Activated naive CD8-positive, alpha-beta T cell treated with anti-CD3 and anti-CD28 coated beads for 36 hours (primary cell): Measurements from ENCODE around the gene ATP11A. TPM values are rescaled to one million over a fixed set of nuclear protein-coding genes. Genes with fewer than 3 reads are reported as not detected.
A peak's percentile ranks its signal among the peaks of the same experiment; 100 is the strongest.

Experiments used
- DNase-seq: peaks from one replicate; pipeline ENCODE4 v3.0.0; 2021
- H3K27ac Mint-ChIP-seq: one replicate; pipeline ENCODE4 v1.8.0; 2022; ENCODE audit warnings: mild to moderate bottlenecking, moderate library complexity, mixed read lengths
- H3K27me3 Mint-ChIP-seq: one replicate; pipeline ENCODE4 v1.8.0; 2022; ENCODE audit warnings: mild to moderate bottlenecking, mixed read lengths
- H3K36me3 Mint-ChIP-seq: one replicate; pipeline ENCODE4 v1.8.0; 2021; ENCODE audit warnings: mild to moderate bottlenecking, mixed read lengths
- H3K4me1 Mint-ChIP-seq: one replicate; pipeline ENCODE4 v1.8.0; 2021; ENCODE audit warnings: mixed read lengths
- H3K4me3 Mint-ChIP-seq: one replicate; pipeline ENCODE4 v1.8.0; 2022; ENCODE audit warnings: mild to moderate bottlenecking, moderate library complexity, mixed read lengths
- H3K9me3 Mint-ChIP-seq: one replicate; pipeline ENCODE4 v1.8.0; 2022; ENCODE audit warnings: mixed read lengths
- total RNA-seq, 2 experiments: library from RNA; stranded (reverse); gene quantifications; one replicate each; pipeline ENCODE4 v1.2.3, GENCODE V29; 2021

The ATP11A gene
- total RNA-seq, 2 experiments from 2014 or later = 27.6 to 32.5 TPM

DNA sequence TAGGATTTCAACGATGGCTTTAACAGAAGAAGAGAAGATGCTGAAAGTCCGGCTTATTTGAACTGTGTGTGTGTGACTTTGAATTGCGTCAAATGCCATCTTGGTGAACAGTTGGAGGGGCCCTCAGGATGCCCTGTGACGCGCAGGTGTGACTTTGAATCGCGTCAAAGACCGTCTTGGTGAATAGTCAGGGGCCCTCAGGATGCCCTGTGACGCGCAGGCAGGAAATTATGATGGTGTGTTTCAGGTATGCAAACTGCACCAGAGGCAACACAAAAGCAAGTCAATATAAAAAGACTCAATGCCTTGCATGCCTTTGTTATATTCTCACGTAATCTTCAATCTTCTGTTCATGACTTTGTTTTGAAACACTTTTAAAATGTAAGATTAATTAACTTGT is 29.2 kb downstream of the ATP11A start:
- peaks cover 8% of the 10 kb centered on the region for H3K4me1 Mint-ChIP-seq
- no peak overlapping the region for H3K4me3 Mint-ChIP-seq
- peaks cover 4% of the 10 kb centered on the region for H3K36me3 Mint-ChIP-seq
- DNase-seq = no peak
- H3K27me3 Mint-ChIP-seq = no peaks in the 10 kb centered on the region
- H3K9me3 Mint-ChIP-seq = no peaks in the 10 kb centered on the region
- H3K27ac Mint-ChIP-seq = no peak overlapping the region

DNA sequence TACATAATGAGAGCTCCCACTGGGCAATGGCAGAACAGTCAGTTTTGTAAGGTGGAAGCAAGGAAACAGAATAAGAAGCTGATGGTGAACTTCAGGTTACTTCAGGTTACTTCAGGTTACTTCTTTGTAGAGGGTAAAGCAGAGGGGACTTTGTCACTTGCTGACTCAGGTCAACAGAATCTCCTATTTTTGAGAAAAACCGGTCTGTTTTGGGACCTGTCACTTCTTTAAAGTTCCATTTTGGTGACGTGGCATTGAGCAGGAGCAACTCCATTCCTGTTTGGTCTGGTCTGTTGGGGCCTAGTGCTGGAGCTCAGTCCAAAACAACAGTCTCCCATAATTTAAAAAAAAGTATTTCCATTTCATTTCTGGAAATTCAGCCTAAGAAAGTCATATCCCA is 29.7 kb downstream of the ATP11A start:
- Mint-ChIP-seq H3K4me1 (peaks cover 10% of the 10 kb centered on the region), H3K9me3 (no peaks in the 10 kb centered on the region), H3K27me3 (no peaks in the 10 kb centered on the region), H3K36me3 (peaks cover 3% of the 10 kb centered on the region), H3K4me3 (no peak overlapping the region), H3K27ac (no peak overlapping the region)
- no peak for DNase-seq

DNA sequence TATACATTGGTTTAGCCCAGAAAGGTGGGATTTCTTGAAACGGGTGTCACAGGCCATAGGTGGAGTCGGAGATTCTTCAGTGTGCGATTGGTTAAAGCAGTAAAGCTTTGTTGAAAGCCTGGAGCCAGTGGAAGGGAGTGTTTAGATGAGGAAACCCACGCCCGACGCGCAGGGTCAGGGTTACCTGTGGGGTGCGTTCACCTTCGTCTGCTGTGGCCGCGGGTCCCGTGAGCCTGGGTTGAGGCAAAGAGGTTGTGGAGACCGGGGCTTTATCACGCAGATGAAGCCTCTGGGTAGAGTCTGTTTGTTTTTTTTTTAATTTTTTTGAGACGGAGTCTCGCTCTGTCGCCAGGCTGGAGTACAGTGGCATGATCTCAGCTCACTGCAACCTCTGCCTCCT is 30.4 kb downstream of the ATP11A start:
- no peak overlapping the region for H3K4me3 Mint-ChIP-seq
- no peaks in the 10 kb centered on the region for H3K36me3 Mint-ChIP-seq
- peaks cover 14% of the 10 kb centered on the region for H3K4me1 Mint-ChIP-seq
- H3K9me3 Mint-ChIP-seq = no peaks in the 10 kb centered on the region
- no peak overlapping the region for H3K27ac Mint-ChIP-seq
- DNase-seq = no peak
- H3K27me3 Mint-ChIP-seq = no peaks in the 10 kb centered on the region

DNA sequence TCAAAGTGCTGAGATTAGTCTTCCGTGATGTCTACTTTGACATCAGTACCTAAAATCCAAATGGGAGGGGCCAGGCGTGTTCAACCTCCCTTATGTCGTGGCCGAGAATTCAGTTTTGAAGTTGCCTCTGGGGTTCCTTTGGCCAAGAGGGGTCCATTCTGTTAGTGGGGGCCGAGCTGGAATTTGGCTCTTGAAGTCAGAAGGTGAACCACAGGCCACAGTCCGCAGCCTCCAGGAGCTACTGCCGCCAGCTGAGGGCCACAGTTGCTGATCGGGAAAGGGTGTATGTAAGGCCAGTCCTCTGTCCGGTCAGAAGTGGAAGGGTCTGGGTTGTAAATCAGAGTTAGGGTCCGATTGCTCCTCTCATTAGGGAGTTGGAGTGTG is 31.0 kb downstream of the ATP11A start:
- H3K9me3 Mint-ChIP-seq = no peaks in the 10 kb centered on the region
- no peaks in the 10 kb centered on the region for H3K27me3 Mint-ChIP-seq
- peaks cover 18% of the 10 kb centered on the region for H3K4me1 Mint-ChIP-seq
- DNase-seq = no peak
- H3K27ac Mint-ChIP-seq = no peak overlapping the region
- no peak overlapping the region for H3K4me3 Mint-ChIP-seq
- H3K36me3 Mint-ChIP-seq = no peaks in the 10 kb centered on the region

DNA sequence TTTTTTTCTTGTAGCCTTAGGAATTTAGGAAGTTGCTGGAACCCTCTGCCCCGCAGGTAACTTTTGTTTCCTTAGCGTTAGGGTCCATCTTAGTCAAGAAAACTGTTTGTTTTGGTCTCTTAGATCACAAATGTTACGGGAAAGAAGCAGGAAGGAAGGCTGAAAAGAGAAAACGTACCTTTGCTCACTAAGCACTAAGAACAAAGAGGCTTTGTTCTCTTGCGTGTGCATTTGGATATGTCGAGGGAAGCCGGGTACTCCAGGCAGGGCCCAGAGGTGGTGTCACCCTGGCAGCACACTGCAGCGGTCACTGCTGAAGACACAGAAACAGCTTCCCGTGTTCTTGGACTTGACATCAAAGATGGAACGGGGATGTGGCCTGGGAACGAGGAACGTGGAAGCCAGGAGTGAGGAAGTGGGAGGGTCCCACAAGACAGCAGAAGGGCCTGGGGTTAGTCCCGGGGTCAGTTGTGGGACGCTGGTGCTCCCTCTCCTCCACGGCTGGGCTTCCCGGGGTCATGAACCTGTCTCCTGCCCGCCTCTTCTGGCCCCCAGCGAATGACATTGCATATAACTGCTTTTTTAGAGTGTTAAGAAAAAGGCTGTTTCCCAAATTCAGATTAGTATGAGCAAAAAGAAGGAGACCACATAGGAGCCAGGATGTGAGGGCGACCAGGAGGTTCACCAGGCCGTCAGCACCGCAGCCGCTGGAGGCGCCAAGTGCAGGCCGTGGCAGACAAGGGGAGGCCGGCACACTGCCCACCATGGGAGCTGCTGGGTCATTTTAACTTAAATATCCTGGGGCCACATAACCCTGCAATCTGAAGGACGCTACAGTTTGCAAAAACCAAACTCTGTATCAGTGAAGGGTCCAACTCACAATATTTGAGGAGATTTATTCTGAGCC is 31.6 kb downstream of the ATP11A start:
- DNase-seq = no peak
- Mint-ChIP-seq H3K27me3 (no peaks in the 10 kb centered on the region), H3K27ac (no peak overlapping the region), H3K4me3 (no peak overlapping the region), H3K9me3 (no peaks in the 10 kb centered on the region), H3K36me3 (no peaks in the 10 kb centered on the region), H3K4me1 (peaks cover 22% of the 10 kb centered on the region)

DNA sequence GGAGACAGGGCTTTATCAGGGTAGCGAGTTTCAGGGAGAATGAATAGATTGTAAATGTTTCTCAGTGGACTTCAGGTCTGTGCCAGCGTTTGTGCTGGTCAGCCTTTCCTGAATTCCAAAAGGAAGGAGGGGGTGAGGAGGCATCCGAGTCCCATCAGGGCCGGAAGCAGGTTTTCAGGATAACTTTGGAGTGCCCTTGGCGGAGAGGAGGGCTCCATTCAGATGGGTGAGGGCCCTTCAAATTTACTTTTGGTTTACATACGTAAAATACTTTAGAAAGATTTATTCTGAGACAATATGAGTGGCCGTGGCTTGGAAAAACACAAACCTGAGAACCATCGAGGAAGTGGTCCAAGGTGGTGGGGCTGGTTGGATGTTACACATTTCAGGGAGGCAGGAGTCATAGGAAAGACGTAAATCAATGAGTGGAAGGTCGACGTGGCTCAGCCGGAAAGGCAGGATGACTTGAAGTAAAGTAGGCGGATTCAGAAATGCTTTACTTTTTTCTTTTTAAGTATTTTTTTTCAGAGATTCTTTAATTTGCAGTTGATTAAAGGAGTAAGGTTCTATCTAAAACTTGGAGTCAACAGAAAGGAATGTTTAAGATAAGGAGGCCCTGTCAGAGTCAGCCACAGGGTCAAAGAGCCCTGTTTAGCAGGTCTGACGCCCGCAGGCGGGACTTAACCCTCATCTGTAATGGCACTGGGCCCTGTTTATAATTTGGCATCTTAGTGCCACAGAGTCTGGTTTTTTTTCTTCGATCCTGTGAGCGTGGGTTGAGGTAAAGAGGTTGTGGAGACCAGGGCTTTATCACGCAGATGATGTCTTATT is 32.8 kb downstream of the ATP11A start:
- Mint-ChIP-seq H3K9me3 (no peaks in the 10 kb centered on the region), H3K4me1 (peaks cover 24% of the 10 kb centered on the region), H3K27ac (no peak overlapping the region), H3K27me3 (no peaks in the 10 kb centered on the region), H3K36me3 (no peaks in the 10 kb centered on the region), H3K4me3 (no peak overlapping the region)
- DNase-seq = no peak

DNA sequence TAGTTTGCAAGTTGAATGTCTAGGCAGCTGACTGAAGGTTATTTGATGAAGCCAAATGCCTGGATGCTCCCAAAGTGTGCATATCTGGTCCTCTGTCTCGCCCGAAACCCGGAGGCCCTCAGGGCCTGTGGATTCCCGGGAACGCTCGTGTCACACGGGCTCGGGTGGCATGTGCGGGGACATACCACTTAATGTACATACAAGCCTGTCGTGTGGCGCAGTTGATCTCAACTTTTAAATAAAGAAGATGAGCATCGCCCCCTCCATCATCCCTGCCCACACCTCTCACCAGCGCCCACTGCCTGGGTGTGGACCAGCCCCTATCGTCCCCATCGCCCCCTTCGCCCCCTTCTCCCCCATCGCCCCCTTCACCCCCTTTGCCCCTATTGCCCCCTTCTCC is 33.9 kb downstream of the ATP11A start:
- no peaks in the 10 kb centered on the region for H3K36me3 Mint-ChIP-seq
- no peak overlapping the region for H3K4me3 Mint-ChIP-seq
- DNase-seq = no peak
- peaks cover 24% of the 10 kb centered on the region for H3K4me1 Mint-ChIP-seq
- H3K27ac Mint-ChIP-seq = no peak overlapping the region
- H3K27me3 Mint-ChIP-seq = no peaks in the 10 kb centered on the region
- H3K9me3 Mint-ChIP-seq = no peaks in the 10 kb centered on the region

DNA sequence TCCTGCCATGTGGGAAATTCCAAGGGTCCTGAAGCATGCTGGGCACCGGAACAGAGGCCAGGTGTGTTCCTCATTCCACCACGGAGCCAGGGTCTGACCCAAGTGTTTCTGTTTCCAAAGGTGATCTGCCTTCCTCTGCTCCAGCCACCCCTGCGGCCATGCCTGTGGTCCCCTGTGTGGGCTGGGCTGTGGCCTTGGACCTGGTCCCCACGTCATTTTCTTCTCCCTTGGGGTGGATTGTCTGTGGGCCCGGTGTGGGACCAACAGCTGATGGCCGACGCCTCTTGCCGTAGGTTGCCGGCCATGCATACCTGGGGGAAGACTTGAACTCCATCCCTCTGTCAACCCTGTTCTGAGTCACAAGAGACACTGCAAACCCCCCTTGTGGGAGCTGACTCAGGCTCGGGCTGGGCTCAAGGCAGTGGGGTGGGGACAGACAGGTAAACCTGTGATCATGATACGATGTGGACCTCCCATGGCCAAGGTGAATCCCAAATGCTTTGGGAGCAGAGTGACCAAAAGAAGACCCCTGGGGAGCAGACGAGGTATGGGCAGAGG is 35.0 kb downstream of the ATP11A start:
- no peak for DNase-seq
- H3K9me3 Mint-ChIP-seq = no peaks in the 10 kb centered on the region
- no peak overlapping the region for H3K27ac Mint-ChIP-seq
- no peaks in the 10 kb centered on the region for H3K36me3 Mint-ChIP-seq
- no peaks in the 10 kb centered on the region for H3K27me3 Mint-ChIP-seq
- no peak overlapping the region for H3K4me3 Mint-ChIP-seq
- peaks cover 24% of the 10 kb centered on the region for H3K4me1 Mint-ChIP-seq

DNA sequence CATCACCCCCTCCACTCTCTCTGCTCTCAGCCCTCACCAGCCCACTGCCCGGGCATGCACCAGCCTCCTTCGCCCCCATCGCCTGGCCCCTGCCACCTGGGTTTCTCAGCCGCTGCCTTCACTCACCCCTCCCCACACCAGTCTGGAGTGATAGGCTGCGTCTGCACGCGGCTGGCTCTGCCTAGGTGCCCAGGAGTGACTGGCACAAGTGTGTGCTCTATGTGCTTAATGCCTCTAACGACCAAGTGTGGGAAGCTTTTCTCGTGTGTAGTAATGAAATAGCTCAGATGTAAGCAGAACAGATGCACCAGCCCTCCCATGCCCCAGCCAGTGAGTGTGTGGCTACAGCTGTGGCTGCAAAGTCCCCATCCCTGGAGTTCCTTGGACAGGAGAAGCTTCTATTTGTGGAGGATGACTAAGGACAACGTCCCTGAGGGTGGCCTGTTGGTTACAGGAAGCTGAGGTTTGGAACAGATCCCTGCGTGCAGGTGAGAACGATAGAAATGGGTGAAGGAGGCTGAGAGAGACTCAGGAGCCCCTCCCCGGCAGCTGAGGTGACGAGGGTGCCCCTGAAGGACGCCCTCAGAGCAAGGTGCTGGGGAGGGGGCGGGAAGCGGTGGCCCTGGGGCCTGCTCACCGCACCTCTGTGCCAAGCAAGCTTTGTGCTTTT is 35.6 kb downstream of the ATP11A start:
- no peak for DNase-seq
- Mint-ChIP-seq H3K36me3 (no peaks in the 10 kb centered on the region), H3K27me3 (no peaks in the 10 kb centered on the region), H3K27ac (no peak overlapping the region), H3K4me3 (peak overlapping the region; percentile 63), H3K9me3 (no peaks in the 10 kb centered on the region), H3K4me1 (peaks cover 24% of the 10 kb centered on the region)

DNA sequence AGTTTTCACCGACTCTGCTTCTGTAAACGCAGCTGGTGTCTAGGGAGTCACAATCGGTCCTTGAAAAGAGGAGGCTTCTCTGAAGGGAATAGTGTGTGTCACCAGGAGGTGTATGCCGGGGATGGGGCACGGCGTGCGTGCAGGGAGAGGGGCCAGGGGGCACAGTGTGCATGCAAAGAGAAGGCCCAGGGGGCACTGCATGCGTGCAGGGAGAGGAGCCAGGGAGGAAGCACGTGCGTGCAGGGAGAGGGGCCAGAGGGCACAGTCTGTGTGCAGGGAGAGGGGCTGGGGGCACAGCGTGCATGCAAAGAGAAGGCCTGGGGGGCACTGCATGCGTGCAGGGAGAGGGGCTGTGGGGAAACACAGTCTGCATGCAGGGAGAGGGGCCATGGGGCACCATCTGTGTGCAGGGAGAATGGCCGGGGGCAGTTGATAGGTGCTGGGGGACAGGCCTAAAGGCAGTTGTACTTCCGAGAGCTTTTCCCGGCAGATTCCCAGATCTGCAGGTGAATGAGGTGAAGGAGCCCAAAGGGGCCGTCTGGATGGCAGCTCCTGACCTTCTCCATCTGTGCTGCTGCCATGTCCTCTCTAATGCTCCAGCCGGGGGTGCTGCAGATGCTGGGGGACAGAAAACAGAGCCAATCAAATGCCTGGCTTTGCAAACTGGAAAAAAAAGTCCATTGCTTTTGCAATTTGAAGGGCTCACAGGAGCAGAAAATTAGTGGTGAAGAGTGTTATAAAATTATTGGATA is 36.4 kb downstream of the ATP11A start:
- Mint-ChIP-seq H3K27ac (no peak overlapping the region), H3K4me3 (no peak overlapping the region), H3K36me3 (no peaks in the 10 kb centered on the region), H3K4me1 (peaks cover 24% of the 10 kb centered on the region), H3K9me3 (no peaks in the 10 kb centered on the region), H3K27me3 (no peaks in the 10 kb centered on the region)
- DNase-seq = no peak

DNA sequence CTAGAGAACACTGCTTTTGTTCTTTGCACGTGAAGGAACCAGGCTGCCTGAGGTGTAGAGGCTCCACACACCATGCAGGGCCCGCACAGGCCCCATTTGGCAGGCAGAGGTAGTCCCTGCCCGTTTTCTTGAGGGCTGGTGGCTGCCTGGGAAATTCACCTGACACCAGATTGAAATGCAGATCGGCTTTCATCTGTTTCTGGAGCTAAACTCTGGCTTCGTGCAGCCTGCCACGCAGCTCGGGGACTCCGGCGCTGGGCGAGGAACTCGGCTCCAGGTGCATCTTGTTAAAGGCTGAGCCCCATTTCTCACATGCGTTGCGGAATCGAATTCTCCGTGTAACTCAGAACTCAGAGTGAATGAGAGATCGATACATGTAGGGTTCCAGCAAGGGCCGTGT is 37.7 kb downstream of the ATP11A start:
- no peak overlapping the region for H3K27ac Mint-ChIP-seq
- H3K4me1 Mint-ChIP-seq = peaks cover 22% of the 10 kb centered on the region
- no peaks in the 10 kb centered on the region for H3K9me3 Mint-ChIP-seq
- DNase-seq = no peak
- H3K36me3 Mint-ChIP-seq = no peaks in the 10 kb centered on the region
- no peak overlapping the region for H3K4me3 Mint-ChIP-seq
- H3K27me3 Mint-ChIP-seq = no peaks in the 10 kb centered on the region

DNA sequence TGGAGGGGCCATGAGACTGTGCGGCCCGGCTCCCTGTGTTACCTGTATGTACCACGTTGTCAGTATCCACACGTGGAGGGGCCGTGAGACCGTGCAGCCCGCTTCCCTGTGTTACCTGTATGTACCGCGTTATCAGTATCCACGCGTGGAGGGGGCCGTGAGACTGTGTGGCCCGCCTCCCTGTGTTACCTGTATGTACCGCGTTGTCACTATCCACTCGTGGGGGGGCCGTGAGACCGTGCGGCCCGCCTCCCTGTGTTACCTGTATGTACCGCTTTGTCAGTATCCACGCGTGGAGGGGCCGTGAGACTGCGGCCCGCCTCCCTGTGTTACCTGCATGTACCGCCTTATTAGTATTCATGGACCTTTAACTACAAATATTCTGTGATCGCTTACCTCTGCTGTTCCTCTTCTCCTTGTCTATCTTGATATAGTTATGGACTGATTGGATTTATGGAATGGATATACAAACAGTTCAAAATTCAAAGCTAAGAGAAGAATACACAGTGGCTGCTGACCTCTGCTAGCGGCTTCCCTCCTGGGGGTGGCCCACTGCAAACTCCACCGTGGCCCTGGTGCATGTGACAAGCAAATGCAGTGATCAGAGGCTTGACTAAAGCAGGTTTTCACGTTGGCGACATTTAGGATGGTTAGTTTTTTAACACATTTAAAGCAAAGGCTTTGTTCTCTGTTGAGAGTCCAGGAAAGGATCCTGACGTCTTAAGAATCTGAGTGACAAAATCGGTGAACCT is 38.7 kb downstream of the ATP11A start:
- DNase-seq = no peak
- Mint-ChIP-seq H3K27me3 (no peaks in the 10 kb centered on the region), H3K4me3 (no peak overlapping the region), H3K4me1 (peaks cover 17% of the 10 kb centered on the region), H3K9me3 (no peaks in the 10 kb centered on the region), H3K36me3 (no peaks in the 10 kb centered on the region), H3K27ac (no peak overlapping the region)

DNA sequence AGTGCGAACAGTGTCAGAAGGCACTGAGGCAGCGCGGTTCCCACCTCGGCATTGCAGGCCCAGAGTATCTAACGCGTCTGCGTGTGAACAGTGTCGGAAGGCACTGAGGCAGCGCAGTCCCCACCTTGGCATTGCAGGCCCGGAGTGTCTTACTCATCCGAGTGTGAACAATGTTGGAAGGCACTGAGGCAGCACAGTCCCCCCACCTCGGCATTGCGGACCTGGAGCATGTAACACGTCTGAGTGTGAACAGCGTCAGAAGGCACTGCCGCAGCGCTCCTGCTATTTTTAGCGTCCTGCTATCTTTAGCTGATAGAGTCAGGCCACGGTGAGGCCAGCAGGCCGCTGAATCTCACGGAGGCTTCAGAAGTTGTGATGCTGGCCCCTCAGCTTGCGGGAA is 39.6 kb downstream of the ATP11A start:
- no peak for DNase-seq
- no peaks in the 10 kb centered on the region for H3K27me3 Mint-ChIP-seq

DNA sequence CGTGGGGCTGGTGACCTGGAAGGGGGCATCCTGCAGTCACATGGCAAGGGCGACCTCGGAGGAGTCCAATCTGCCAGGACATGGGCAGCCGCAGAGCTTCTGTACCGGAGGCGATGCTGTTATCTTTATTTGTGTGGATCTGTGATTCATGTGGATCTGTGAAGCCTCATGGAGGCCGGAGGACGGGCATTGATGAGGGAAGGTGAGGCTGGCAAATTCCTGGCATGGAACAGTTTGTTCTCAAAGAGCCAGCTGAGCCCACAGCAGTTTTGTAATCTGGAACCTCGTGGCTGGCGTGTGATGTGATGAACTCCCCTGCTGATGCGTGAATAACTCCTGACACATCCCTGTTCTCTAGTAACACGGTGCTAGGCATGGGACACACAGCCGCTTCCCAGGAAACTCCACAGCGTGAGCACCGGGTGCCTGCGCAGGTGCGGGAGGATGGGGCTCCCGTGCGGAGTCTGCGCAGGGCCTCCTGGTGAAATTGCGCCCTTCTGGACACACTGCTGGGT is 40.4 kb downstream of the ATP11A start:
- no peak overlapping the region for H3K27ac Mint-ChIP-seq
- no peak for DNase-seq
- H3K36me3 Mint-ChIP-seq = no peaks in the 10 kb centered on the region
- no peak overlapping the region for H3K4me3 Mint-ChIP-seq
- no peaks in the 10 kb centered on the region for H3K27me3 Mint-ChIP-seq
- peaks cover 12% of the 10 kb centered on the region for H3K4me1 Mint-ChIP-seq
- no peaks in the 10 kb centered on the region for H3K9me3 Mint-ChIP-seq

More for the DNA sequence above, 39.6 kb downstream of the ATP11A start:
- Mint-ChIP-seq H3K9me3 (no peaks in the 10 kb centered on the region), H3K4me3 (no peak overlapping the region), H3K36me3 (no peaks in the 10 kb centered on the region), H3K4me1 (peaks cover 16% of the 10 kb centered on the region), H3K27ac (no peak overlapping the region)
